ENCODE data around the gene L2HGDH. TPM values are rescaled to one million over a fixed set of nuclear protein-coding genes. Genes with fewer than 3 reads are reported as not detected.

Gene L2HGDH
- polyA plus RNA-seq, 1 of the 3 experiments (the other 2 are of a cell fraction): 8.4 TPM

- WGBS (ENCODE audit: low lambda C conversion rate): 97% methylated on average over 2 of the region's 2 CpGs
- Histone ChIP-seq H3K4me3 (ENCODE audit: low read depth in 2 of 2, low read length in 1 of 2) (no peak overlapping the region), H3K9me3 (no peaks in the 10 kb centered on the region), H2AFZ (ENCODE audit: low read depth) (no peak overlapping the region), H3K79me2 (ENCODE audit: insufficient read depth) (no peaks in the 10 kb centered on the region), H3K36me3 (replicated peaks in 1 of 2; ENCODE audit: control insufficient read depth in 1 of 2, insufficient read depth in 2 of 2, low read length in 1 of 2) (no peaks in the 10 kb centered on the region), H3K27me3 (ENCODE audit: insufficient read depth) (no peaks in the 10 kb centered on the region), H4K20me1 (ENCODE audit: insufficient read depth) (no peaks in the 10 kb centered on the region), H3K9me2 (no peaks in the 10 kb centered on the region), H3K27ac (ENCODE audit: low read depth in 2 of 2, low read length in 1 of 2) (no peak overlapping the region), H3K4me2 (no peak overlapping the region), H3F3A (replicated peaks; ENCODE audit: insufficient read depth) (no peaks in the 10 kb centered on the region), H3K9ac (no peak overlapping the region), H3K4me1 (ENCODE audit: control insufficient read depth in 1 of 2, insufficient read depth in 2 of 2, low read depth in 1 of 2, low read length in 1 of 2) (peaks cover 0 to 4% of the 10 kb centered on the region in 2 experiments; a peak in 2 of 4 replicates)
- POLR2A ChIA-PET: no interaction called here
- CTCF ChIA-PET: interaction anchor here (1.1 to 1.2 kb wide), 2 partner anchors 30 to 33 kb away, joined by 3 to 6 read pairs; no protein-coding TSS in a partner anchor
- TF ChIP-seq TAF1 (IDR thresholded peaks at IDR 0.05; ENCODE audit: borderline replicate concordance, low read depth, low read length) (no peak), IRF3 (IDR thresholded peaks at IDR 0.05; ENCODE audit: low read depth, low read length) (no peak), PBX3 (IDR thresholded peaks at IDR 0.05) (no peak), TCF12 (IDR thresholded peaks at IDR 0.05) (no peak), POLR2AphosphoS5 (IDR thresholded peaks at IDR 0.05; ENCODE audit: low read depth, low read length) (no peak), USF1 (IDR thresholded peaks at IDR 0.05; ENCODE audit: borderline replicate concordance, low read depth) (no peak), RAD21 (IDR thresholded peaks at IDR 0.05; ENCODE audit: low read length) (no peak), YY1 (IDR thresholded peaks at IDR 0.05; ENCODE audit: low read depth) (no peak), MAX (IDR thresholded peaks at IDR 0.05; ENCODE audit: low read depth) (no peak), JUND (IDR thresholded peaks at IDR 0.05) (no peak), USF2 (IDR thresholded peaks at IDR 0.05; ENCODE audit: borderline replicate concordance, low read depth, low read length) (no peak), GABPA (IDR thresholded peaks at IDR 0.05; ENCODE audit: low read depth) (no peak), NRF1 (IDR thresholded peaks at IDR 0.05; ENCODE audit: low read depth, low read length) (no peak), EP300 (IDR thresholded peaks at IDR 0.05; ENCODE audit: borderline replicate concordance in 1 of 2, low read depth in 1 of 2, low read length in 1 of 2) (no peak), RFX5 (IDR thresholded peaks at IDR 0.05; ENCODE audit: low read length) (no peak), MXI1 (IDR thresholded peaks at IDR 0.05; ENCODE audit: low read depth, low read length) (no peak)
- DNase-seq: no peak
Observed at GRCh38 chr14:50350975-50351374, 38.9 kb upstream of the L2HGDH start.
